Fibroblast of mammary gland (primary cell): Measurements from ENCODE around the gene CCDC169.
"Not testable (repeated sequence)": the region's sequence is repeated elsewhere in the genome, so short reads cannot be mapped to it uniquely, and the experiment has no call there.

Experiments
- DNase-seq: peaks from one replicate; pipeline ENCODE4 v3.0.0-alpha.2; 2010; ENCODE audit warnings: low read depth
- H3K4me3 ChIP-seq: 2 replicates; pipeline ENCODE4 v1.5.1; 2011; ENCODE audit warnings: low read depth, mild to moderate bottlenecking, low read length, moderate library complexity; ENCODE audit not compliant: control insufficient read depth
- CTCF ChIP-seq: conservative IDR thresholded peaks from 2 replicates; pipeline ENCODE4 v1.5.1; 2011; ENCODE audit warnings: low read depth, low read length, inconsistent platforms; ENCODE audit not compliant: control insufficient read depth, insufficient read depth

The CCDC169 gene

GRCh38 chr13:36331280-36331679, 33.7 kb upstream of the CCDC169 start:
- TF ChIP-seq CTCF, result no peak
- no peak for DNase-seq
- no peak overlapping the region for H3K4me3 ChIP-seq

- peak; percentile 46 for DNase-seq
- no peak for TF ChIP-seq CTCF
- no peak overlapping the region for H3K4me3 ChIP-seq
Measured at GRCh38 chr13:36329361-36329760, 31.7 kb upstream of the CCDC169 start.

GRCh38 chr13:36328821-36329220, 31.2 kb upstream of the CCDC169 start:
- DNase-seq, result no peak
- no peak for TF ChIP-seq CTCF
- no peak overlapping the region for H3K4me3 ChIP-seq

- no peak overlapping the region for H3K4me3 ChIP-seq
- DNase-seq, result no peak
- TF ChIP-seq CTCF, result no peak
Measured at GRCh38 chr13:36325912-36326311, 28.3 kb upstream of the CCDC169 start.

- not testable (repeated sequence) for DNase-seq, H3K4me3 ChIP-seq
Measured at GRCh38 chr13:36324881-36325280, 27.3 kb upstream of the CCDC169 start.

GRCh38 chr13:36323951-36324566, 26.4 kb upstream of the CCDC169 start:
- no peak overlapping the region for H3K4me3 ChIP-seq
- TF ChIP-seq CTCF, result no peak
- DNase-seq, result no peak

GRCh38 chr13:36323408-36323807, 25.8 kb upstream of the CCDC169 start:
- no peak overlapping the region for H3K4me3 ChIP-seq
- no peak for TF ChIP-seq CTCF
- no peak for DNase-seq

- not testable (repeated sequence) for H3K4me3 ChIP-seq, DNase-seq
Measured at GRCh38 chr13:36319793-36320192, 22.2 kb upstream of the CCDC169 start.
